Measurements from ENCODE around the gene SVOP.

DNA sequence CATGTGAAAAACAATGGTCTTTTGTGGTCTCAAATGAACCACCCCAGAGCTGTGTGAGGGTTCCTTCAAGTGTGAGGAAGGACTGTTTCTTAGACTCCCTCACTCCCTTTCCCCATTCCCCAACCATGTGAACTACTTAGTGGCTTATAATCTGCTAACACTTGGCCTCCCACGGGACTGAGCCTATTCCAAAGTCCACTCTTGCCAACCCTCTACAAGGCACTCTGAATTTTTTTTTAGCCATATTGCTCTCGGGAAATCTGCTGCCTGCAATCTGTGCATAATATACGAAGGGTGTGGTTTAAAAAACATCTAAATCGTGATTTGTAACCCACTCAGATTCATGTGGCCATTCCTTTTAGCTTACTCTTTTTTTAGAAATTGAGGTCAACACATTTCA lies 2.6 kb downstream of the SVOP start:
- TF ChIP-seq POLR2A (IDR thresholded peaks at IDR 0.05; ENCODE audit: low read length) (no peak), GATA1 (IDR thresholded peaks at IDR 0.05; ENCODE audit: low read depth, low read length) (no peak)
